PC-9 (cell line): ENCODE measurements around the gene PTPDC1.

Experiments
- EZH2 ChIP-seq: fragments of 200-600 bp; sonication (generic); IDR thresholded peaks from 2 replicates; pipeline ENCODE4 v1.8.0; 2017; ENCODE audit warnings: antibody characterized with exemption, low read depth
- TF ChIP-seq, protein P1 (sequence below): fragments of 200-600 bp; sonication (generic); conservative IDR thresholded peaks from 2 replicates; pipeline ENCODE4 v1.6.1; 2017; ENCODE audit warnings: mixed run types, antibody characterized with exemption, mild to moderate bottlenecking, moderate library complexity

DNA sequence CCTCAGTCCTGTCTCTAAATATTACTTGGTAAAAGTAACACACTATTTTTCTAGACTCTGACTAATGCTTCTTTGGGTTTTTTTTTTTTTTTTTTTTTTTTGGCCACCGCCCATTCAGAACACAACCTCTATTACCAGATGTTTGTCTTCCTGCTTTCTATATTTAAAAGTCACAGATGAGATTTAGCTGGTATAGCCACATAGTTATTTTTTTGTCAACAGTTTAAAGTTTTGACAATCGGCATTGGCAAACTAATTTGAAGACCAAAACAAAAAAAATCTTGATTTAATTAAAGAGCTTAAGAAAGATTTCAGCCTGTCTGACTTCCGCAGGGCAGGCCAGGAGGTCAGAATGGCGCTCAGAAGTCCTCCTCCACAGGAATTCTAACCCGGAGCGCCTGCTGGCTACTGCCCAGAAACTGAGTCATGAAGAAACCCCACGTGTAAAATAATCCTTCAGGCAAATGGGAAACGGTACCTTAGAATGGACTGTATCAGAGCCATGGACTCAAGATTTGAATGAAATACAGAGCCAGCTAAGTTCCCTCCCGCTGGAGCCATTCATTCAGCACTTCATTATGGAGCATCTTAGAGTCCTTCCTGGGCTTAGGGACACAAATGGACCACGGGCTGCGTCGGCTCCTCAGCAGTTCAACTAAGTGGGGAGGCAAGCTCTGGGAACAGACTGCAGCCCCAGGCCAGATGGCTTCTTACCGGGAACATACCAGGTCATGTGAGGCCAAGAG, 55.6 kb downstream of the PTPDC1 start:
- TF ChIP-seq, protein P1, sequence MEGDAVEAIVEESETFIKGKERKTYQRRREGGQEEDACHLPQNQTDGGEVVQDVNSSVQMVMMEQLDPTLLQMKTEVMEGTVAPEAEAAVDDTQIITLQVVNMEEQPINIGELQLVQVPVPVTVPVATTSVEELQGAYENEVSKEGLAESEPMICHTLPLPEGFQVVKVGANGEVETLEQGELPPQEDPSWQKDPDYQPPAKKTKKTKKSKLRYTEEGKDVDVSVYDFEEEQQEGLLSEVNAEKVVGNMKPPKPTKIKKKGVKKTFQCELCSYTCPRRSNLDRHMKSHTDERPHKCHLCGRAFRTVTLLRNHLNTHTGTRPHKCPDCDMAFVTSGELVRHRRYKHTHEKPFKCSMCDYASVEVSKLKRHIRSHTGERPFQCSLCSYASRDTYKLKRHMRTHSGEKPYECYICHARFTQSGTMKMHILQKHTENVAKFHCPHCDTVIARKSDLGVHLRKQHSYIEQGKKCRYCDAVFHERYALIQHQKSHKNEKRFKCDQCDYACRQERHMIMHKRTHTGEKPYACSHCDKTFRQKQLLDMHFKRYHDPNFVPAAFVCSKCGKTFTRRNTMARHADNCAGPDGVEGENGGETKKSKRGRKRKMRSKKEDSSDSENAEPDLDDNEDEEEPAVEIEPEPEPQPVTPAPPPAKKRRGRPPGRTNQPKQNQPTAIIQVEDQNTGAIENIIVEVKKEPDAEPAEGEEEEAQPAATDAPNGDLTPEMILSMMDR = no peak
- no peak for TF ChIP-seq EZH2
